A549 (cell line): Measurements from ENCODE around the gene DUOX2. TPM values are rescaled to one million over a fixed set of nuclear protein-coding genes. Genes with fewer than 3 reads are reported as not detected.

Experiments used
- ATAC-seq, 2 experiments: fragments of 200-7000 bp in 1 of 2; fragments of >200 bp in 1 of 2; cut with Nextera tagmentation in 1 of 2; cut with Tn5 transposase in 1 of 2; 3 replicates each; pipeline versions ENCODE4 v1.8.0 to v1.9.1; 2018 to 2020; ENCODE audit warnings: mild to moderate bottlenecking in 1 of 2, moderate library complexity in 1 of 2
- CTCF ChIA-PET: fragments of 300-600 bp; sonication (Branson Sonifier 250); formaldehyde crosslinking; extraction: SDS; loops from one replicate; lab custom pipeline; 2021; ENCODE audit warnings: antibody characterized with exemption, inconsistent platforms; lab: Yijun Ruan, JAX
- POLR2A ChIA-PET: fragments of 350-600 bp; formaldehyde crosslinking; extraction: SDS; loops from one replicate; lab custom pipeline; 2021; ENCODE audit warnings: antibody characterized with exemption, inconsistent platforms; lab: Yijun Ruan, JAX
- DNase-seq, 2 experiments: peaks; one replicate each; pipeline versions ENCODE4 v3.0.0 to v3.0.0-alpha.2; 2011 to 2016; ENCODE audit warnings: low read depth in 1 of 2, low spot score in 1 of 2
- FAIRE-seq: peaks from 2 replicates; lab custom pipeline; 2011; peaks lifted over from hg19 to GRCh38; lab: Jason Lieb, UNC
- H3K27ac ChIP-seq, 2 experiments: fragments of >200 bp; sonication (Bioruptor Twin); formaldehyde crosslinking; 3 replicates each; pipeline ENCODE4 v1.5.1; 2016 to 2017
- H3K4me1 ChIP-seq: fragments of >200 bp; sonication (Bioruptor Twin); formaldehyde crosslinking; 3 replicates; pipeline ENCODE4 v1.6.1; 2016
- H3K4me2 ChIP-seq: fragments of >200 bp; sonication (Bioruptor Twin); formaldehyde crosslinking; 3 replicates; pipeline ENCODE4 v1.6.1; 2016
- H3K4me3 ChIP-seq: fragments of >200 bp; sonication (Bioruptor Twin); formaldehyde crosslinking; 3 replicates; pipeline ENCODE4 v1.5.1; 2016
- H3K9me3 ChIP-seq: fragments of >200 bp; sonication (Bioruptor Twin); formaldehyde crosslinking; 3 replicates; pipeline ENCODE4 v1.6.1; 2016
- BCL3 ChIP-seq: fragments of >200 bp; sonication (Bioruptor Twin); formaldehyde crosslinking; IDR thresholded peaks from 3 replicates; pipeline ENCODE4 v1.6.1; 2016
- CBX2 ChIP-seq: fragments of 200-600 bp; sonication (generic); IDR thresholded peaks from 2 replicates; pipeline ENCODE4 v1.6.1; 2016; ENCODE audit warnings: low read depth, mild to moderate bottlenecking, borderline replicate concordance
- CBX8 ChIP-seq: fragments of 200-600 bp; sonication (generic); IDR thresholded peaks from 2 replicates; pipeline ENCODE4 v1.6.1; 2016
- CEBPB ChIP-seq, 2 experiments: fragments of >200 bp in 1 of 2; sonication (Bioruptor Twin) in 1 of 2; formaldehyde crosslinking in 1 of 2; IDR thresholded peaks; 2 replicates each; pipeline ENCODE4 v1.6.1; 2012 to 2016
- CHD4 ChIP-seq: fragments of 200-600 bp; sonication (generic); IDR thresholded peaks from 2 replicates; pipeline ENCODE4 v1.6.1; 2016; ENCODE audit warnings: antibody characterized with exemption, mild to moderate bottlenecking, borderline replicate concordance
- EHMT2 ChIP-seq: fragments of 200-600 bp; sonication (generic); IDR thresholded peaks from 2 replicates; pipeline ENCODE4 v1.6.1; 2016; ENCODE audit warnings: antibody characterized with exemption, low read depth, mild to moderate bottlenecking, moderate library complexity
- ESRRA ChIP-seq: fragments of 150-350 bp; IDR thresholded peaks from 2 replicates; pipeline ENCODE4 v1.6.1; 2014; ENCODE audit warnings: mild to moderate bottlenecking, low read length, borderline replicate concordance
- FOSL2 ChIP-seq, 2 experiments: fragments of 450-650 bp in 1 of 2; fragments of >200 bp in 1 of 2; sonication (Bioruptor Twin) in 1 of 2; formaldehyde crosslinking; IDR thresholded peaks; 2 replicates each; pipeline versions ENCODE4 v1.5.0 to v1.6.1; 2016 to 2020; ENCODE audit warnings: mild to moderate bottlenecking in 1 of 2, moderate library complexity in 1 of 2
- HOXB13 ChIP-seq: fragments of 250-450 bp; sonication (Bioruptor Pico); IDR thresholded peaks from 2 replicates; pipeline ENCODE4 v1.5.0; 2020; ENCODE audit warnings: low read depth, mild to moderate bottlenecking, moderate library complexity
- MAFK ChIP-seq: fragments of 450-650 bp; IDR thresholded peaks from 2 replicates; pipeline ENCODE4 v1.6.1; 2014; ENCODE audit not compliant: partially characterized antibody
- MAX ChIP-seq: IDR thresholded peaks from 2 replicates; pipeline ENCODE4 v1.6.1; 2012
- NFE2L2 ChIP-seq: fragments of 150-350 bp; conservative IDR thresholded peaks from 2 replicates; pipeline ENCODE4 v1.6.1; 2014; ENCODE audit warnings: low read length
- NPAS2 ChIP-seq: fragments of 250-450 bp; sonication (Bioruptor Pico); IDR thresholded peaks from 2 replicates; pipeline ENCODE4 v1.8.0; 2022; ENCODE audit warnings: mild to moderate bottlenecking, moderate library complexity, borderline replicate concordance
- NR3C1 ChIP-seq: fragments of >200 bp; sonication (Bioruptor Twin); formaldehyde crosslinking; IDR thresholded peaks from 3 replicates; pipeline ENCODE4 v1.6.1; 2017
- PHF8 ChIP-seq: fragments of 200-600 bp; sonication (generic); IDR thresholded peaks from 2 replicates; pipeline ENCODE4 v1.6.1; 2016; ENCODE audit warnings: low read depth, mild to moderate bottlenecking, antibody characterized with exemption, moderate library complexity, borderline replicate concordance
- POLR2A ChIP-seq: IDR thresholded peaks from 2 replicates; pipeline ENCODE4 v1.6.1; 2012; ENCODE audit warnings: mild to moderate bottlenecking, low read length
- RARB ChIP-seq: fragments of 250-450 bp; sonication (Bioruptor Pico); IDR thresholded peaks from 2 replicates; pipeline ENCODE4 v1.8.0; 2021; ENCODE audit warnings: mild to moderate bottlenecking, moderate library complexity
- REST ChIP-seq: fragments of 200-600 bp; sonication (generic); IDR thresholded peaks from 2 replicates; pipeline ENCODE4 v1.6.1; 2016; ENCODE audit warnings: antibody characterized with exemption, mild to moderate bottlenecking, moderate library complexity
- ZC3H11A ChIP-seq: fragments of 450-650 bp; IDR thresholded peaks from 2 replicates; pipeline ENCODE4 v1.6.1; 2014; ENCODE audit warnings: antibody characterized with exemption, mild to moderate bottlenecking
- ZNF302 ChIP-seq: fragments of 250-450 bp; sonication (Bioruptor Pico); IDR thresholded peaks from 2 replicates; pipeline ENCODE4 v1.9.0; 2021; ENCODE audit warnings: inconsistent platforms, mild to moderate bottlenecking, moderate library complexity
- ZSCAN20 ChIP-seq: fragments of 250-450 bp; sonication (Bioruptor Pico); IDR thresholded peaks from 2 replicates; pipeline ENCODE4 v1.8.0; 2022; ENCODE audit warnings: mild to moderate bottlenecking, moderate library complexity
- WGBS: methylation state at CpG from one replicate; pipeline ENCODE4 v1.1.6; 2017; ENCODE audit errors: missing lambda C conversion rate; 5-methylcytosine and 5-hydroxymethylcytosine counted together
- polyA plus RNA-seq, 4 experiments: library from polyadenylated mRNA; depleted of rRNA in 3 of 4; stranded (reverse); fragments of >200 nt; fragmentation: RNase III in 1 of 4; extraction: RNeasy Plus Mini Kit Qiagen cat#74134 plus additional on column Dnase treatment in 1 of 4; gene quantifications; 2 replicates in 3 of 4; 3 replicates in 1 of 4; pipeline ENCODE4 v1.2.3, GENCODE V29; 2011 to 2017
- TF ChIP-seq, protein P1 (sequence below): IDR thresholded peaks from 2 replicates; pipeline ENCODE4 v1.6.1; 2012; ENCODE audit warnings: low read depth, borderline replicate concordance

Gene DUOX2
- polyA plus RNA-seq, 2 of the 4 experiments (the other 2 are of a cell fraction): 0.05 to 0.06 TPM

DNA sequence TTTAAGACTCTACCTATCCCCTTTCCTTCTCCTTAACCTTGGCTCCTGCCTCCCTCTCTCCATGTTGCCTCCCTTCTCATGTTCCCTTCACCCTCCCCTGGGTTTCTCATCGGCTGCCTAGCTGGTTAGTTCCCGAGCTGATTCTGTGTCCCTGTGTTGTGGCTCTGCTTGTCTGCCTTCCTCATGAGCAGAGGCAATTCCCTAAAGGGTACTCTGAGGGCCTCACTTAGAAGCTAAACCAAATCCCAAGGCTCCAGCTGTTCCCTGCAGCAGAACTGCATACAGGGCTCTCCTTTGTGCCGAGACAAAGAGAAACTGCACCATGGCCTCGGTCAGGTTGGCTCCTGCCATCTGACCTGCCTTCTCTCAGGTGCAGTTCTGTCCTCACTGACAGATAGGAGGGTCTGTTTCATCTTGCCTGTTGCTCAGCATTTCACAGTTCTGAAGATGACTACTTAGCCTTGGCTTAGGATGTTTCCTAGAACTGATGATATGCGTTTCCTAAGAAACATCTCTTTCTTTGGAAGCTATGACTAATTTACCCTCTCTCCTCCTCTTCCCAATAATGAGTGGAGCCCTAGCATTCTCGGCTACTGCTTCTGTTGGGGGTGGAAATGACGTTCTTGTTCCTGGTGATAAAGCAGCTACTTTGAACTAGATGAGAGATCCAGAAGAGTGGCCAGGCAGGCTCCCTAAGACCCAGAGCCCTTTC lies 42.9 kb upstream of the DUOX2 start:
- no peak overlapping the region for H3K27ac ChIP-seq
- no peak overlapping the region for H3K4me2 ChIP-seq
- no peaks in the 10 kb centered on the region for H3K4me1 ChIP-seq
- ChIA-PET POLR2A (no interaction called here), CTCF (interaction anchor here (0.8 to 1.8 kb wide), 4 partner anchors 39 to 301 kb away, joined by 4 to 5 read pairs (median 4); no protein-coding TSS in a partner anchor)
- FAIRE-seq (no peak), DNase-seq (no peak), ATAC-seq (no peak)
- TF ChIP-seq NR3C1 (no peak), POLR2A (no peak), NFE2L2 (no peak), NPAS2 (no peak), ZNF302 (CRISPR knock-in tag) (no peak)
- TF ChIP-seq, protein P1, sequence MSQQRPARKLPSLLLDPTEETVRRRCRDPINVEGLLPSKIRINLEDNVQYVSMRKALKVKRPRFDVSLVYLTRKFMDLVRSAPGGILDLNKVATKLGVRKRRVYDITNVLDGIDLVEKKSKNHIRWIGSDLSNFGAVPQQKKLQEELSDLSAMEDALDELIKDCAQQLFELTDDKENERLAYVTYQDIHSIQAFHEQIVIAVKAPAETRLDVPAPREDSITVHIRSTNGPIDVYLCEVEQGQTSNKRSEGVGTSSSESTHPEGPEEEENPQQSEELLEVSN: no peak
- no peak overlapping the region for H3K4me3 ChIP-seq
- WGBS: 91% methylated on average over 6 of the region's 7 CpGs
- no peaks in the 10 kb centered on the region for H3K9me3 ChIP-seq

GRCh38 chr15:45155739-45156138 lies 41.8 kb upstream of the DUOX2 start:
- no peak overlapping the region for H3K27ac ChIP-seq
- DNase-seq: no peak
- TF ChIP-seq, protein P1: no peak
- no peak for TF ChIP-seq ESRRA
- TF ChIP-seq FOSL2 (IDR thresholded peaks at IDR 0.05): no peak
- no peak for TF ChIP-seq FOSL2 (CRISPR knock-in tag; IDR thresholded peaks at IDR 0.05)
- no peak for TF ChIP-seq CHD4
- no peak for TF ChIP-seq ZSCAN20
- TF ChIP-seq RARB: no peak
- TF ChIP-seq REST: no peak
- TF ChIP-seq BCL3: no peak
- no peak for TF ChIP-seq MAFK
- no peak for TF ChIP-seq CEBPB (IDR thresholded peaks at IDR 0.05)
- no peak for TF ChIP-seq EHMT2
- TF ChIP-seq PHF8: no peak
- no peak for TF ChIP-seq CBX8
- TF ChIP-seq ZC3H11A: no peak
- no peak for TF ChIP-seq CBX2
- TF ChIP-seq NPAS2: no peak
- TF ChIP-seq MAX: no peak
- no peak for TF ChIP-seq HOXB13
- TF ChIP-seq, all 56 proteins: peak for 0
- CTCF ChIA-PET: interaction anchor here (1.0 to 1.8 kb wide), 3 partner anchors 38 to 50 kb away, joined by 3 to 5 read pairs (median 5); no protein-coding TSS in a partner anchor
- ATAC-seq (no peak), FAIRE-seq (no peak)
- Histone ChIP-seq H3K9me3 (no peaks in the 10 kb centered on the region), H3K4me3 (no peak overlapping the region), H3K4me1 (no peaks in the 10 kb centered on the region), H3K4me2 (no peak overlapping the region)
- 95% methylated on average over 8 of the region's 8 CpGs for WGBS
- POLR2A ChIA-PET: no interaction called here
